ENCODE measurements around the gene CRACDL. TPM values are rescaled to one million over a fixed set of nuclear protein-coding genes. Genes with fewer than 3 reads are reported as not detected.

The CRACDL gene
- total RNA-seq, 4 donors from 2014 or later = 0.94 to 5.8 (median 1.8) TPM

- peaks cover 19% of the 10 kb centered on the region for H3K27me3 ChIP-seq
- ATAC-seq = no peak
Measured at GRCh38 chr2:98751748-98752147, 184.3 kb downstream of the CRACDL start.

GRCh38 chr2:98750593-98751282 lies 185.3 kb downstream of the CRACDL start:
- 86 to 93% methylated on average over 1 to 9 of the region's 9 CpGs for WGBS, 2 donors (ENCODE audit: low coverage in 1 of 2)
- Histone ChIP-seq H3K27ac (no peak overlapping the region), H3K4me1 (no peaks in the 10 kb centered on the region), H3K27me3 (peaks cover 16% of the 10 kb centered on the region), H3K9me3 (no peaks in the 10 kb centered on the region), H3K4me3 (no peak overlapping the region), H3K36me3 (no peaks in the 10 kb centered on the region)
- no peak for ATAC-seq
- no peak for TF ChIP-seq CTCF (IDR thresholded peaks at IDR 0.05)
- TF ChIP-seq POLR2A (IDR thresholded peaks at IDR 0.05) = no peak
- TF ChIP-seq POLR2AphosphoS5 (IDR thresholded peaks at IDR 0.05) = no peak
- no peak for TF ChIP-seq EP300 (IDR thresholded peaks at IDR 0.05)

More at GRCh38 chr2:98751748-98752147, 184.3 kb downstream of the CRACDL start:
- TF ChIP-seq POLR2A (IDR thresholded peaks at IDR 0.05) (no peak), POLR2AphosphoS5 (IDR thresholded peaks at IDR 0.05) (no peak), CTCF (IDR thresholded peaks at IDR 0.05) (no peak)
- Histone ChIP-seq H3K4me1 (no peaks in the 10 kb centered on the region), H3K36me3 (no peaks in the 10 kb centered on the region), H3K27ac (no peak overlapping the region), H3K9me3 (no peaks in the 10 kb centered on the region), H3K4me3 (no peak overlapping the region)
- WGBS, 2 donors (ENCODE audit: low coverage in 1 of 2) = 50 to 60% methylated on average over 1 of the region's 1 CpG

- peak; percentile 77 for ATAC-seq
- Histone ChIP-seq H3K27ac (no peak overlapping the region), H3K9me3 (no peaks in the 10 kb centered on the region), H3K36me3 (no peaks in the 10 kb centered on the region), H3K27me3 (peaks cover 3% of the 10 kb centered on the region), H3K4me1 (no peaks in the 10 kb centered on the region), H3K4me3 (no peak overlapping the region)
- TF ChIP-seq CTCF (IDR thresholded peaks at IDR 0.05) = no peak
- no peak for TF ChIP-seq EP300 (IDR thresholded peaks at IDR 0.05)
- TF ChIP-seq POLR2AphosphoS5 (IDR thresholded peaks at IDR 0.05) = no peak
Measured at GRCh38 chr2:98749066-98749450, 187.0 kb downstream of the CRACDL start.

GRCh38 chr2:98748292-98749065 lies 187.5 kb downstream of the CRACDL start:
- Histone ChIP-seq H3K4me1 (no peaks in the 10 kb centered on the region), H3K36me3 (no peaks in the 10 kb centered on the region), H3K4me3 (no peak overlapping the region), H3K9me3 (no peaks in the 10 kb centered on the region), H3K27me3 (peaks cover 3% of the 10 kb centered on the region), H3K27ac (no peak overlapping the region)
- WGBS, 2 donors (ENCODE audit: low coverage in 1 of 2) = 71 to 72% methylated on average over 12 of the region's 13 CpGs
- TF ChIP-seq POLR2A (IDR thresholded peaks at IDR 0.05) = no peak
- no peak for TF ChIP-seq POLR2AphosphoS5 (IDR thresholded peaks at IDR 0.05)
- no peak for TF ChIP-seq EP300 (IDR thresholded peaks at IDR 0.05)
- TF ChIP-seq CTCF (IDR thresholded peaks at IDR 0.05) = no peak
- peak; percentile 17 for ATAC-seq

- Histone ChIP-seq H3K9me3 (no peaks in the 10 kb centered on the region), H3K4me3 (no peak overlapping the region), H3K4me1 (no peaks in the 10 kb centered on the region), H3K36me3 (no peaks in the 10 kb centered on the region), H3K27ac (no peak overlapping the region), H3K27me3 (peaks cover 3% of the 10 kb centered on the region)
- TF ChIP-seq POLR2A (IDR thresholded peaks at IDR 0.05) (no peak), CTCF (IDR thresholded peaks at IDR 0.05) (no peak), EP300 (IDR thresholded peaks at IDR 0.05) (no peak), POLR2AphosphoS5 (IDR thresholded peaks at IDR 0.05) (no peak)
- 54 to 80% methylated on average over 1 to 8 of the region's 8 CpGs for WGBS, 2 donors (ENCODE audit: low coverage in 1 of 2)
- ATAC-seq = no peak
Measured at GRCh38 chr2:98747888-98748287, 188.1 kb downstream of the CRACDL start.

All from gastroesophageal sphincter (tissue), 4 donors.